ENCODE results near the gene RAI1.

DNA sequence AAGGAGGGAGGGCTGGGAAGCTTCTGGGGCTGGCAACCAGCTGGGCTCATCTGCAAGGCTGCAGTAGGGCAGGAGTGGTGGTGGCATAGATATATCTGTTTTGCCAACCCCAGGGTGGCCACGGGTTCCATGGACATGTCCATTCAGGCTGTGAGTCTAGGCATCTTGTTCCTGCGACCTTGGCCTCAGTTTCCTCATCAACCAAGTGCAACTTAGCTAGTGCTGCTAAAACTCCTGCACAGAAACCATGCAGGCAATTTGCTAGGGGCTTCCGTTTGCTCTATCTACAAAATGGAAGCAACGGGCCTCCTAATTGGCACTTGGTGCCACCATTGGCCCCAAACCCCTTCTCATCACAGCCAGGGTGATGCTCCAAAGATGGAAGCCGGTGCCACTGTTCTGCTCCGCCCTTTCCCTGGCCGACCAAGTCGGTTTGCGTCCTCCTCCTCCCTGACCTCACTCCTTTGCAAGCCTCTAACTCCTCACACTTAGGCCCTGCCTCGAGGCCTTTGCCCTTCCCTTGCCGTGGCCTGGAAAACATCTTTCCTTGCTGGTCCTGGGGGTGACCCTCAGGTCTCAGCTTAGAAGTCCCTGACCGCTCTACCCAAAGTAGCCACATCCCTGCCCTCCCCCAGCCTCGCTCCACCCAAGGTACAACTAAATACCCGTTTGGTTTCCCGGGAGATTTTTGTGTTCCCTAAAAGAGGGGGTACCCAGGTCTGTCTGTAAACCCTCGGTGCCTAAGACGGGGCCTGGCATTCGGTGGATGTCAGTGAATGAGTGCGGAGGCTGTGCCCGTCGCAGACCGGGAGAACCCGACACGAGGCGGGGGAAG, 154.4 kb downstream of the RAI1 start:
- TF ChIP-seq, protein P1, sequence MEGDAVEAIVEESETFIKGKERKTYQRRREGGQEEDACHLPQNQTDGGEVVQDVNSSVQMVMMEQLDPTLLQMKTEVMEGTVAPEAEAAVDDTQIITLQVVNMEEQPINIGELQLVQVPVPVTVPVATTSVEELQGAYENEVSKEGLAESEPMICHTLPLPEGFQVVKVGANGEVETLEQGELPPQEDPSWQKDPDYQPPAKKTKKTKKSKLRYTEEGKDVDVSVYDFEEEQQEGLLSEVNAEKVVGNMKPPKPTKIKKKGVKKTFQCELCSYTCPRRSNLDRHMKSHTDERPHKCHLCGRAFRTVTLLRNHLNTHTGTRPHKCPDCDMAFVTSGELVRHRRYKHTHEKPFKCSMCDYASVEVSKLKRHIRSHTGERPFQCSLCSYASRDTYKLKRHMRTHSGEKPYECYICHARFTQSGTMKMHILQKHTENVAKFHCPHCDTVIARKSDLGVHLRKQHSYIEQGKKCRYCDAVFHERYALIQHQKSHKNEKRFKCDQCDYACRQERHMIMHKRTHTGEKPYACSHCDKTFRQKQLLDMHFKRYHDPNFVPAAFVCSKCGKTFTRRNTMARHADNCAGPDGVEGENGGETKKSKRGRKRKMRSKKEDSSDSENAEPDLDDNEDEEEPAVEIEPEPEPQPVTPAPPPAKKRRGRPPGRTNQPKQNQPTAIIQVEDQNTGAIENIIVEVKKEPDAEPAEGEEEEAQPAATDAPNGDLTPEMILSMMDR (conservative IDR thresholded peaks at IDR 0.05; ENCODE audit: low read length): no peak
- TF ChIP-seq EZH2phosphoT487 (IDR thresholded peaks at IDR 0.05; ENCODE audit: borderline replicate concordance, low read depth, low read length): no peak

All from OCI-LY7 (cell line).